SH-SY5Y (cell line): Measurements from ENCODE around the gene ARHGAP1.

Experiments
- GATA2 ChIP-seq: IDR thresholded peaks from 2 replicates; pipeline ENCODE4 v1.6.1; 2011; ENCODE audit warnings: mild to moderate bottlenecking, low read depth, low read length
- GATA3 ChIP-seq: IDR thresholded peaks from 2 replicates; pipeline ENCODE4 v1.6.1; 2011; ENCODE audit warnings: low read depth, mild to moderate bottlenecking, low read length, moderate library complexity

GRCh38 chr11:46659908-46660307 is 40.5 kb downstream of the ARHGAP1 start:
- TF ChIP-seq GATA2: no peak
- TF ChIP-seq GATA3: no peak
